H1 (cell line): ENCODE data around the gene SOCS6. TPM values are rescaled to one million over a fixed set of nuclear protein-coding genes. Genes with fewer than 3 reads are reported as not detected.

Experiments used
- CTCF ChIA-PET: fragments of 300-600 bp; sonication (Branson Sonifier 250); formaldehyde crosslinking; loops from one replicate; lab custom pipeline; 2021; ENCODE audit not compliant: partially characterized antibody; lab: Charles Lee
- POLR2A ChIA-PET: fragments of 300-600 bp; sonication (Branson Sonifier 250); formaldehyde crosslinking; loops from one replicate; lab custom pipeline; 2021; ENCODE audit warnings: inconsistent platforms; ENCODE audit not compliant: partially characterized antibody; lab: Charles Lee
- DNase-seq, 2 experiments: peaks; one replicate each; pipeline versions ENCODE4 v3.0.0 to v3.0.0-alpha.2; 2010 to 2022; ENCODE audit warnings: low spot score in 2 of 2, low read depth in 1 of 2, mixed read lengths in 1 of 2
- FAIRE-seq: peaks from 2 replicates; lab custom pipeline; 2011; peaks lifted over from hg19 to GRCh38; lab: Jason Lieb, UNC
- H2AFZ ChIP-seq: 2 replicates; pipeline ENCODE4 v1.8.1; 2012; ENCODE audit warnings: low read length, inconsistent platforms
- H2AK5ac ChIP-seq: 2 replicates; pipeline ENCODE4 v1.6.1; 2013; ENCODE audit warnings: low read depth, low read length
- H2BK120ac ChIP-seq: replicated peaks from 2 replicates; pipeline ENCODE3; 2013; ENCODE audit warnings: low read depth, low read length, inconsistent platforms
- H2BK12ac ChIP-seq: 2 replicates; pipeline ENCODE4 v1.6.1; 2013; ENCODE audit warnings: low read depth, low read length
- H2BK15ac ChIP-seq: 2 replicates; pipeline ENCODE4 v1.6.1; 2013; ENCODE audit warnings: low read length
- H2BK20ac ChIP-seq: 2 replicates; pipeline ENCODE4 v1.6.1; 2013; ENCODE audit warnings: low read length
- H2BK5ac ChIP-seq: 2 replicates; pipeline ENCODE4 v1.6.1; 2013; ENCODE audit warnings: low read depth, low read length
- H3K14ac ChIP-seq: 2 replicates; pipeline ENCODE4 v1.6.1; 2013; ENCODE audit warnings: inconsistent platforms; ENCODE audit not compliant: insufficient read length
- H3K18ac ChIP-seq: 2 replicates; pipeline ENCODE4 v1.6.1; 2013; ENCODE audit warnings: low read length; ENCODE audit errors: extremely low read depth
- H3K23ac ChIP-seq: 2 replicates; pipeline ENCODE4 v1.6.1; 2013; ENCODE audit warnings: inconsistent platforms; ENCODE audit not compliant: insufficient read length
- H3K23me2 ChIP-seq: 2 replicates; pipeline ENCODE4 v1.6.1; 2013; ENCODE audit warnings: low read depth, low read length
- H3K27ac ChIP-seq: 2 replicates; pipeline ENCODE4 v1.6.1; 2011; ENCODE audit warnings: low read depth, low read length, inconsistent platforms
- H3K27me3 ChIP-seq, 4 experiments: replicated peaks in 1 of 4; 1 replicate in 1 of 4; 2 replicates in 3 of 4; pipeline versions ENCODE4 v1.6.1 to v1.8.1; 2011 to 2013; ENCODE audit warnings: low read length in 3 of 4, mild to moderate bottlenecking in 3 of 4, inconsistent platforms in 2 of 4, mixed read lengths in 2 of 4, moderate library complexity in 1 of 4; ENCODE audit not compliant: control insufficient read depth in 3 of 4, insufficient read depth in 3 of 4; ENCODE audit errors: extremely low read depth in 1 of 4
- H3K36me3 ChIP-seq, 4 experiments: 2 replicates each; pipeline versions ENCODE4 v1.6.1 to v1.8.1; 2011 to 2013; ENCODE audit warnings: mild to moderate bottlenecking in 4 of 4, low read length in 3 of 4, moderate library complexity in 2 of 4, control low read depth in 1 of 4, inconsistent platforms in 1 of 4; ENCODE audit not compliant: insufficient read depth in 4 of 4, control insufficient read depth in 2 of 4
- H3K4ac ChIP-seq: replicated peaks from 2 replicates; pipeline ENCODE3; 2013; ENCODE audit warnings: low read length, low read depth, mixed read lengths, inconsistent platforms; ENCODE audit not compliant: insufficient read length
- H3K4me1 ChIP-seq, 4 experiments: replicated peaks in 1 of 4; 1 replicate in 1 of 4; 2 replicates in 3 of 4; pipeline versions ENCODE4 v1.6.1 to v1.8.1; 2011 to 2013; ENCODE audit warnings: low read length in 3 of 4, inconsistent platforms in 2 of 4, mixed read lengths in 1 of 4; ENCODE audit not compliant: insufficient read depth in 4 of 4, control insufficient read depth in 3 of 4
- H3K4me2 ChIP-seq, 2 experiments: 2 replicates each; pipeline versions ENCODE4 v1.6.1 to v1.8.1; 2011 to 2013; ENCODE audit warnings: low read depth in 2 of 2, low read length in 2 of 2, control low read depth in 1 of 2, inconsistent platforms in 1 of 2, mild to moderate bottlenecking in 1 of 2; ENCODE audit not compliant: insufficient read depth in 1 of 2
- H3K4me3 ChIP-seq, 4 experiments: fragments of 200-600, 300-600 bp in 1 of 4; sonication (generic), shearing (Covaris generic), sonication (Bioruptor Twin) in 1 of 4; 2 replicates each; pipeline versions ENCODE4 v1.5.1 to v1.8.1; 2011 to 2016; ENCODE audit warnings: low read length in 4 of 4, low read depth in 3 of 4, control low read depth in 2 of 4, inconsistent platforms in 2 of 4, mild to moderate bottlenecking in 2 of 4, mixed read lengths in 1 of 4, moderate library complexity in 1 of 4; ENCODE audit not compliant: insufficient read depth in 2 of 4; ENCODE audit errors: extremely low read depth in 1 of 4
- H3K56ac ChIP-seq: replicated peaks from 2 replicates; pipeline ENCODE3; 2013; ENCODE audit warnings: low read depth, mild to moderate bottlenecking, mixed read lengths, low read length, inconsistent platforms; ENCODE audit not compliant: insufficient read length
- H3K79me1 ChIP-seq: 2 replicates; pipeline ENCODE4 v1.6.1; 2013; ENCODE audit warnings: low read depth, low read length, control low read depth
- H3K79me2 ChIP-seq, 2 experiments: 2 replicates each; pipeline versions ENCODE4 v1.6.1 to v1.8.1; 2012 to 2013; ENCODE audit warnings: low read length in 2 of 2, mild to moderate bottlenecking in 2 of 2, inconsistent platforms in 1 of 2; ENCODE audit not compliant: insufficient read depth in 2 of 2, control insufficient read depth in 1 of 2
- H3K9ac ChIP-seq, 4 experiments: replicated peaks in 1 of 4; 1 replicate in 1 of 4; 2 replicates in 3 of 4; pipeline versions ENCODE4 v1.6.1 to v1.8.1; 2011 to 2013; ENCODE audit warnings: low read depth in 3 of 4, low read length in 3 of 4, control low read depth in 2 of 4, mild to moderate bottlenecking in 2 of 4, moderate library complexity in 2 of 4, inconsistent platforms in 1 of 4; ENCODE audit errors: extremely low read depth in 1 of 4
- H3K9me3 ChIP-seq, 2 experiments: 2 replicates each; pipeline versions ENCODE4 v1.6.1 to v1.8.1; 2012 to 2013; ENCODE audit warnings: mild to moderate bottlenecking in 2 of 2, moderate library complexity in 2 of 2, control low read depth in 1 of 2, inconsistent platforms in 1 of 2, low read depth in 1 of 2, low read length in 1 of 2, mixed read lengths in 1 of 2; ENCODE audit not compliant: insufficient read depth in 2 of 2
- H4K20me1 ChIP-seq, 2 experiments: replicated peaks in 1 of 2; 2 replicates each; pipeline versions ENCODE3 to v1.8.1; 2011 to 2013; ENCODE audit warnings: inconsistent platforms in 2 of 2, low read length in 2 of 2, mild to moderate bottlenecking in 1 of 2; ENCODE audit not compliant: insufficient read depth in 2 of 2, control insufficient read depth in 1 of 2
- H4K5ac ChIP-seq: 2 replicates; pipeline ENCODE4 v1.6.1; 2013; ENCODE audit warnings: low read length, low read depth, mixed read lengths, inconsistent platforms; ENCODE audit not compliant: insufficient read length
- H4K8ac ChIP-seq: 2 replicates; pipeline ENCODE4 v1.8.0; 2013; ENCODE audit warnings: mild to moderate bottlenecking, moderate library complexity, low read length, inconsistent platforms; ENCODE audit not compliant: insufficient read depth; ENCODE audit errors: extremely low read depth
- H4K91ac ChIP-seq: replicated peaks from 2 replicates; pipeline ENCODE3; 2013; ENCODE audit warnings: low read length, mixed read lengths, inconsistent platforms; ENCODE audit not compliant: insufficient read length
- CTBP2 ChIP-seq: IDR thresholded peaks from 2 replicates; pipeline ENCODE4 v1.7.0; 2011; ENCODE audit warnings: borderline replicate concordance, mild to moderate bottlenecking, moderate library complexity, mixed read lengths, low read length; ENCODE audit not compliant: insufficient read depth, insufficient read length
- EP300 ChIP-seq, 2 experiments: IDR thresholded peaks; 1 replicate in 1 of 2; 2 replicates in 1 of 2; pipeline ENCODE4 v1.6.1; 2011 to 2012; ENCODE audit warnings: low read depth in 2 of 2, low read length in 2 of 2, mild to moderate bottlenecking in 2 of 2, borderline replicate concordance in 1 of 2, inconsistent platforms in 1 of 2, moderate library complexity in 1 of 2
- GABPA ChIP-seq: IDR thresholded peaks from 2 replicates; pipeline ENCODE4 v1.6.1; 2011; ENCODE audit warnings: mild to moderate bottlenecking, low read length, moderate library complexity, borderline replicate concordance; ENCODE audit not compliant: insufficient read depth
- JUND ChIP-seq: IDR thresholded peaks from 2 replicates; pipeline ENCODE4 v1.6.1; 2011; ENCODE audit warnings: mild to moderate bottlenecking, improper control_type of control experiment, low read length
- POU5F1 ChIP-seq: IDR thresholded peaks from 2 replicates; pipeline ENCODE4 v1.6.1; 2011; ENCODE audit warnings: low read depth, mild to moderate bottlenecking, low read length, moderate library complexity
- RAD21 ChIP-seq, 2 experiments: IDR thresholded peaks in 1 of 2; conservative IDR thresholded peaks in 1 of 2; 2 replicates each; pipeline ENCODE4 v1.6.1; 2011; ENCODE audit warnings: low read depth in 2 of 2, low read length in 2 of 2, improper control_type of control experiment in 1 of 2, inconsistent platforms in 1 of 2, mild to moderate bottlenecking in 1 of 2, moderate library complexity in 1 of 2
- RBBP5 ChIP-seq: IDR thresholded peaks from 2 replicates; pipeline ENCODE4 v1.7.1; 2012; ENCODE audit warnings: low read depth, mild to moderate bottlenecking, inconsistent platforms, low read length, moderate library complexity, borderline replicate concordance
- TCF12 ChIP-seq: IDR thresholded peaks from 2 replicates; pipeline ENCODE4 v1.6.1; 2011; ENCODE audit warnings: low read depth, mild to moderate bottlenecking, low read length
- YY1 ChIP-seq: IDR thresholded peaks from 2 replicates; pipeline ENCODE4 v1.6.1; 2011; ENCODE audit warnings: low read depth, mild to moderate bottlenecking, low read length
- WGBS, 2 experiments: shearing (Covaris generic) in 1 of 2; methylation state at CpG; one replicate each; pipeline versions ENCODE4 v1.1.6 to v1.1.7; 2013 to 2015; ENCODE audit warnings: low lambda C conversion rate in 2 of 2, mixed read lengths in 2 of 2, inconsistent platforms in 1 of 2, low coverage in 1 of 2, missing lambda C conversion rate in 1 of 2; ENCODE audit not compliant: insufficient replicate concordance in 2 of 2, insufficient coverage in 1 of 2, insufficient read length in 1 of 2; ENCODE audit errors: extremely low coverage in 1 of 2, missing lambda C conversion rate in 1 of 2; 5-methylcytosine and 5-hydroxymethylcytosine counted together
- polyA plus RNA-seq, 7 experiments: library from polyadenylated mRNA; depleted of rRNA in 3 of 7; stranded (reverse) in 5 of 7; unstranded in 2 of 7; fragments of >200 nt in 5 of 7; fragments of 200-250 nt in 2 of 7; gene quantifications; 1 replicate in 5 of 7; 2 replicates in 1 of 7; 4 replicates in 1 of 7; pipeline versions ENCODE4 v1.2.1 to v1.2.3, GENCODE V29; 2011 to 2013; ENCODE audit warnings: missing spikeins in 2 of 7, mixed read lengths in 2 of 7
- total RNA-seq: library from RNA; stranded (reverse); fragmentation: NEBNext Ultra II Directional; extraction: Animal tissue kit (Norgen Biotek cat#: 25700); gene quantifications from 2 replicates; pipeline ENCODE4 v1.2.1, GENCODE V29; 2021
- TF ChIP-seq, protein P1 (sequence below), 3 experiments: IDR thresholded peaks; 1 replicate in 2 of 3; 2 replicates in 1 of 3; pipeline versions ENCODE4 v1.5.1 to v1.6.1; 2011; ENCODE audit warnings: low read length in 3 of 3, mild to moderate bottlenecking in 3 of 3, inconsistent platforms in 2 of 3, low read depth in 1 of 3, moderate library complexity in 1 of 3; ENCODE audit not compliant: insufficient read depth in 1 of 3; ENCODE audit errors: control extremely low read depth in 1 of 3

SOCS6 gene
- total and polyA plus RNA-seq, 2 of the 8 experiments (the other 6 are each of a cell fraction or from before 2014, with no cell fraction given), result 9.1 to 22.9 TPM

DNA sequence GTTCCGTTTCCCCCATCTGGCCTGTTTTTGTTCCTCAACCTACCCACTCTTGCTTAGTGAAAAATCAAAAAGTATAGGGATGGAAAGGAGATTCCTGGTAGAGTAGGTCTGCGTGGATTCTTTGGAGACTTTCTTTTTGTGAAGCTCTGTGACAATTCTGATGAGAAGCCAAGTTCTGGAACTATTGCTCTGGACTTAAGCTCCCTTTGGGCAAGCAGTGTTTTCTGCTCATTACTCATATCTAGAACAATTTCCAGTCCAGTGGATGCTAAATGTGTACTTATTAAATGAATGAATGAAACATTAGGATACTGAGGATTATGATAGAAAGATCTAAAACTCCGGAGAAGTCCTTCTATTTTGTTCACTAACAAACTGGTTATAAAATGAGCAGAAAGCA lies 76.5 kb downstream of the SOCS6 start:
- ChIA-PET POLR2A (interaction anchor here (1.1 to 1.8 kb wide), 2 partner anchors 9 to 10 kb away, joined by 3 to 4 read pairs; no protein-coding TSS in a partner anchor), CTCF (interaction anchor here (0.8 kb wide), 1 partner anchor 68 kb away, joined by 7 read pairs; no protein-coding TSS in a partner anchor)
- H4K5ac ChIP-seq, result no peak overlapping the region
- no peak overlapping the region for H3K4me2 ChIP-seq
- H2BK5ac ChIP-seq, result no peak overlapping the region
- no peaks in the 10 kb centered on the region for H4K20me1 ChIP-seq
- H3K14ac ChIP-seq, result no peak overlapping the region
- H3K23me2 ChIP-seq, result no peaks in the 10 kb centered on the region
- DNase-seq, result no peak
- H3K79me2 ChIP-seq, result no peaks in the 10 kb centered on the region
- H4K8ac ChIP-seq, result no peak overlapping the region
- H2AK5ac ChIP-seq, result no peak overlapping the region
- no peak overlapping the region for H4K91ac ChIP-seq
- peak overlapping the region; percentile 76 for H2BK120ac ChIP-seq
- H2BK15ac ChIP-seq, result no peak overlapping the region
- H3K9me3 ChIP-seq, result no peaks in the 10 kb centered on the region
- WGBS, 2 experiments, result 85% methylated on average over 3 of the region's 3 CpGs; no CpG with 5 or more reads in 1 of the 2 experiments
- H2BK12ac ChIP-seq, result no peak overlapping the region
- no peak overlapping the region for H3K56ac ChIP-seq
- no peak overlapping the region for H3K18ac ChIP-seq
- H3K79me1 ChIP-seq, result no peaks in the 10 kb centered on the region
- H3K9ac ChIP-seq, result no peak overlapping the region; a peak in 1 of 7 replicates
- no peak for FAIRE-seq
- no peak overlapping the region for H3K4me3 ChIP-seq
- H3K27ac ChIP-seq, result no peak overlapping the region; the same call in 1 of the 2 replicates
- H2BK20ac ChIP-seq, result peak overlapping the region; percentile 6; the same call in 1 of the 2 replicates
- peaks cover 2 to 15% (median 9%) of the 10 kb centered on the region in 4 experiments; a peak in 5 of 7 replicates for H3K4me1 ChIP-seq
- no peak overlapping the region for H2AFZ ChIP-seq
- H3K36me3 ChIP-seq, result no peaks in the 10 kb centered on the region; a peak in 1 of 8 replicates
- no peak overlapping the region for H3K23ac ChIP-seq
- H3K27me3 ChIP-seq, result no peaks in the 10 kb centered on the region
- H3K4ac ChIP-seq, result peak overlapping the region; percentile 46
- TF ChIP-seq RBBP5 (no peak), EP300 (IDR thresholded peaks at IDR 0.05; ENCODE audit: borderline replicate concordance in 1 of 2, low read depth in 2 of 2, low read length in 2 of 2) (no peak), GABPA (no peak), POU5F1 (no peak), RAD21 (IDR thresholded peaks at IDR 0.05 in 1 of 2, conservative IDR thresholded peaks at IDR 0.05 in 1 of 2; ENCODE audit: low read depth in 2 of 2, low read length in 2 of 2) (no peak), JUND (no peak), TCF12 (no peak), CTBP2 (no peak), YY1 (no peak)
- TF ChIP-seq, protein P1, sequence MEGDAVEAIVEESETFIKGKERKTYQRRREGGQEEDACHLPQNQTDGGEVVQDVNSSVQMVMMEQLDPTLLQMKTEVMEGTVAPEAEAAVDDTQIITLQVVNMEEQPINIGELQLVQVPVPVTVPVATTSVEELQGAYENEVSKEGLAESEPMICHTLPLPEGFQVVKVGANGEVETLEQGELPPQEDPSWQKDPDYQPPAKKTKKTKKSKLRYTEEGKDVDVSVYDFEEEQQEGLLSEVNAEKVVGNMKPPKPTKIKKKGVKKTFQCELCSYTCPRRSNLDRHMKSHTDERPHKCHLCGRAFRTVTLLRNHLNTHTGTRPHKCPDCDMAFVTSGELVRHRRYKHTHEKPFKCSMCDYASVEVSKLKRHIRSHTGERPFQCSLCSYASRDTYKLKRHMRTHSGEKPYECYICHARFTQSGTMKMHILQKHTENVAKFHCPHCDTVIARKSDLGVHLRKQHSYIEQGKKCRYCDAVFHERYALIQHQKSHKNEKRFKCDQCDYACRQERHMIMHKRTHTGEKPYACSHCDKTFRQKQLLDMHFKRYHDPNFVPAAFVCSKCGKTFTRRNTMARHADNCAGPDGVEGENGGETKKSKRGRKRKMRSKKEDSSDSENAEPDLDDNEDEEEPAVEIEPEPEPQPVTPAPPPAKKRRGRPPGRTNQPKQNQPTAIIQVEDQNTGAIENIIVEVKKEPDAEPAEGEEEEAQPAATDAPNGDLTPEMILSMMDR (IDR thresholded peaks at IDR 0.05; ENCODE audit: control extremely low read depth in 1 of 3, insufficient read depth in 1 of 3, low read depth in 1 of 3, low read length in 3 of 3), result no peak
